NOMO-1 treated with DMSO at 0.1 percent for 48 hours (cell line): ENCODE data around the gene RCBTB1.
"Not testable (repeated sequence)": the region's sequence is repeated elsewhere in the genome, so short reads cannot be mapped to it uniquely, and the experiment has no call there.

Experiments
- DNase-seq: peaks from one replicate; lab custom pipeline; 2025; ENCODE audit not compliant: unreplicated experiment; lab: John Stamatoyannopoulos, UW

The RCBTB1 gene

DNA sequence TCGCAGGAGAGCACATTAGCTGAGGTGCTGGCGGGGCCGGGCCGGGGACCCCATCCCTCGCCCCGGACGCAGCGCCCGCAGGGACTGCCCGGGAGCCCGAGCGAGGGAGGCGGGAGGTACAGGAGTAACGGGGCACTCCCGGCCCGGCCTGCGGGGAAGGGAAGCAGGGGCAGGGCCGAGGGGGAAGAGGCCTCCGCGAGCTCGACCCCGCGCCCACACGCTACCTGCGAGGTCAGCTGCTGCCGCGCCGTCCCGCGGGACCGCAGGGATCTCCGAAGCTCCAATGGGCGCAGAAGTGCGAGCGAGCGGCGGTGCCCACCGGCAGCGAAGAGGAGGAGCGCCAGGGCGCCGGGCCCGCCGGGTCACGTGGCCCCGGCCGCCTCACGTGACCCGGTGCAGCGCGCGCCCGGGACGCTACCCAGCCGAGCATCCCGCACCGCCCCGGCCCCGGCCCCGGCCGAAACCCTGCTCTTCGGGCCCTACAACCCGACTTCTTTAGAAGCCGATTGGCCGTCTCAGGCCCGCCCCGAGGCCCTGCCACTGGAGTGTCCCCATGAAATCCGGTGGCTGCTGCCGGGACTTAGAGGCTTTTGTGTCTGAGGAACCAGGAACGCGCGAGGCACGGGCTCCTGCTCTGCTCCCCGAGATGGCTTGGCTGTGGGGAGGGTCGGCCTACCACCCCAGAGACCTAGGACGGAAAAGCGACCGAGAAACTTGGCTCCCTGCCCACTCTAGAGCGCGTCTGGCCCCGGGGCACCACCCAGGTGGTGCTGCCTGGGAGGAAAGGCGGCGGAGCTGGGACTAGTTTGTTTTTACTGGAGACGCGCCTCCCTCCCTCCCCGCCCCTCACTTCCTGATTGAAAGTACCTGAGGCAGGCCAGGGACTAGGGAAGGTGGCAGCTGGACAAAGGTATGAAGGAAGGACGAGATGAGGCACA, at the start of gene RCBTB1:
Gene RCBTB1, minus strand, starts transcription at position 339 of the 938 bp plus-strand sequence. CDS start 18,279 bp downstream, outside the sequence.
- peak; percentile 51 for DNase-seq

GRCh38 chr13:49633710-49634109, 48.4 kb upstream of the RCBTB1 start:
- DNase-seq: no peak

DNA sequence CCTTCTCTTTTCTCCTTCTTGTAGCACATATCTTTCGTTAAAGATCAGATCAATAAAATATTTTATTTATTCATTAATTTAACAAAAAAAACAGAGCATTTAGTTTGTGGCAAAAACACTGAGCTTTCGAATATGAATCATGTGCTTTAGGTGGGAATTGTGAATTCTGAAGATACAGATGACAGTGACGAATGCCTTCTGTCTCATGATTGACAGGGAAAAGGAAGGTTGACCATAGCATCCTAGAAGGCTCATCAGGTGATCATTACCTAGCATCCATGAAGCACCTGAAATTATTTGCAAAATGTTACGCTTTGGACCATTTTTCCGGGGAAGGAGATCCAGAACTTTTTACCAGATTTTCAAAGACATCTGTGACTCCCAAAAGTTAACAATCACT, 46.8 kb upstream of the RCBTB1 start:
- no peak for DNase-seq

- no peak for DNase-seq
Observed at GRCh38 chr13:49630580-49630979, 45.2 kb upstream of the RCBTB1 start.

- no peak for DNase-seq
Observed at GRCh38 chr13:49629947-49630346, 44.6 kb upstream of the RCBTB1 start.

DNA sequence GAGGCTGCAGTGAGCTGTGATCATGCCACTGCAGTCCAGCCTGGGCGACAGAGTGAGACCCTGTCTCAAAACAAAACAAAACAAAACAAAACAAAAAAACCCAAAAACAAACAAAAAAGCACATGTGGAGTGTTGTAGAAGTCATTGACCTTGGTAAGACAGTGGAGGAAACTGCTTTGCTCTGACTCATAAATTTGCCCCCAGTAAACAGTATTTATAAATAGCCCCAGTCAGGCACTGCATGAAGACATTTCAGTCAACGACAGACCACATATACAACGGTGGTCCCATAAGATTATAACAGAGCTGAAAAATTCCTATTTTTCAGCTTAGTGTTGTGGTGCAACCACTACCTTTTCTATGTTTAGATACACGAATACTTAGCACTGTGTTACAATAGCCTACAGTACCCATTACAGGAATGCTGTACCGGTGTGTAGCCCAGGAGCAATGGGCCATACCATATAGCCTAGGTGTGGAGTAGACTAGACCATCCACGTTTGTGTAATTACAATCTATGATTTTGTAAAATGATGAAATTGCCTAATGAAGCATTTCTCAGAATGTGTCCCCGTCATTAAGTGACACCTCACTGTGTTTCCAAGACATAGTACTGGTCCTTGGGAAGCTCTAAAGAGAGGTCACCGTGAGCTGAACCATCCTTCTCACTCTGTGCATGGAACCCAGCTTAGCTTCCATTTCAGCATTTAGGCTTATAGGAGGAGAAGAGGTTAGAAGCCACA, 44.0 kb upstream of the RCBTB1 start:
- DNase-seq: peak; percentile 8

DNA sequence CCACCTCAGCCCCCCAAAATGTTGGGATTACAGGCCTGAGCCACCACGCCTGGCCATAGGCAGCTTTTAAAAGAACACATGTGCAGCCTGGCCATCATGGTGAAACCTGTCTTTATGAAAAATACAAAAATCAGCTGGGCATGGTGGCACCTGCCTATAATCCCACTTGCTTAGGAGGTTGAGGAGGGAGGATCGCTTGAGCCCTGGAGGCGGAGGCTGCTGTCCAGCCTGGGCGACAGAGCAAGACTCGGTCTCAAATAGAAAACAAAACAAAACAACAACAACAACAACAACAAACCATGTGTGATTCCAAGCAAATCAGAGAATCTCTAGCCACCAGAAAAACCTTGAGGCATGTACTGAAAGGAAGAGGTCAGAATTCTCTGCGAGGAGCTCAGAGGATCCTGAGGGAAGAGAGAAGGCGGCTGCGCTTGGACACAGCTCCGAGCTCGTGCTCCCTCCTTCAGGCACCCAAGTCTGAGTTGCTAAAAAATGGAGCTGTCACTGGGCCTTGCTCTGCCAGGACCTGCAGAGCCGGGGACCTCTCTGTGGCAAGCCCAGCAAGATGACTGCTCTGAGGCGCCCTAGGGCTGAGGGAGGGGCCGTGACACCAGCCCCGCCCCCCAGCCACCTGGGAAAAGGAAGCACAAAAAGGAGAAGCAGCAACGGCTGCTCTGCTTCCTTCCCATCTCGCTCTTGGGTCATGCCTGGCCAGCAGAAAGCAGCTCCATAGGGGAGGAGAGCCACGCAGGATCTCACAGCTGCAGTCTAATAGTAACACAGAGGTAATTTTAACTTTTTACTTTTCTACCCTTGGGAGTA, 42.7 kb upstream of the RCBTB1 start, which contains the start of gene ARL11:
Gene ARL11, plus strand, starts transcription at position 677 of the 822 bp plus-strand sequence. CDS start 1,941 bp downstream, outside the sequence.
- peak; percentile 95 for DNase-seq

GRCh38 chr13:49625392-49626079, 40.2 kb upstream of the RCBTB1 start:
- no peak for DNase-seq

GRCh38 chr13:49624229-49624628, 38.9 kb upstream of the RCBTB1 start:
- no peak for DNase-seq

GRCh38 chr13:49622174-49622946, 37.0 kb upstream of the RCBTB1 start:
- no peak for DNase-seq

GRCh38 chr13:49620170-49620621, 34.8 kb upstream of the RCBTB1 start:
- peak; percentile 43 for DNase-seq

DNA sequence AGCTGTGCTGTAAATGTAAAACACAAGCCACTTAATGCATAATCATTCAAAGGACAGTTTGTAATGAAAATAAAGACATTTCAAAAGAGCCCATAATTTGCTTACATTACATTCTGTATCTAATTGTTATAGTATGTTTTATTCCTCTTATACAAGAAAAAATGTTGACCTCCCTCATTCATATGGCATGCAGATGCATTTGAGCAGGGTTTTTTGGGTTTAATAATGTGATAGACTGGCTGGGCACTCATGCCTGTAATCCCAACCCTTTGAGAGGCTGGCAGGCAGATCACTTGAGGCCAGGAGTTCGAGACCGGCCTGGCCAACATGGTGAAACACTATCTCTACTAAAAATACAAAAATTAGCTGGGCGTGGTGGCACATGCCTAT, 31.3 kb upstream of the RCBTB1 start:
- no peak for DNase-seq

- DNase-seq: no peak
Observed at GRCh38 chr13:49615836-49616675, 30.7 kb upstream of the RCBTB1 start.

DNA sequence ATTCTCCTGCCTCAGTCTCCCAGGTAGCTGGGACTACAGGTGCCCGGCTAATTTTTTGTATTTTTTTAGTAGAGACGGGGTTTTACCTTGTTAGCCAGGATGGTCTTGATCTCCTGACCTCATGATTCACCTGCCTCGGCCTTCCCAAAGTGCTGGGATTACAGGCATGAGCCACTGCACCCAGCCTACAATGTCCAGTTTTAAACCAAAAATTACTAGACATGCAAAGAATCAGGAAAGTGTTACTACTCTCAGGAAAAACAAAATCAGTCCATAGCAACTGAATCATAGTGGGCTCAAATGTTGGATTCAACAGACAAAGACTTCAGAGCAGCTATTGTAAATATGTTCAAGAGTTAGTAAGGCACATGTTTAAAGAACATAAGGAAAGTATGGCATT, 26.7 kb upstream of the RCBTB1 start:
- not testable (repeated sequence) for DNase-seq

GRCh38 chr13:49610176-49610575, 24.8 kb upstream of the RCBTB1 start:
- DNase-seq: no peak

DNA sequence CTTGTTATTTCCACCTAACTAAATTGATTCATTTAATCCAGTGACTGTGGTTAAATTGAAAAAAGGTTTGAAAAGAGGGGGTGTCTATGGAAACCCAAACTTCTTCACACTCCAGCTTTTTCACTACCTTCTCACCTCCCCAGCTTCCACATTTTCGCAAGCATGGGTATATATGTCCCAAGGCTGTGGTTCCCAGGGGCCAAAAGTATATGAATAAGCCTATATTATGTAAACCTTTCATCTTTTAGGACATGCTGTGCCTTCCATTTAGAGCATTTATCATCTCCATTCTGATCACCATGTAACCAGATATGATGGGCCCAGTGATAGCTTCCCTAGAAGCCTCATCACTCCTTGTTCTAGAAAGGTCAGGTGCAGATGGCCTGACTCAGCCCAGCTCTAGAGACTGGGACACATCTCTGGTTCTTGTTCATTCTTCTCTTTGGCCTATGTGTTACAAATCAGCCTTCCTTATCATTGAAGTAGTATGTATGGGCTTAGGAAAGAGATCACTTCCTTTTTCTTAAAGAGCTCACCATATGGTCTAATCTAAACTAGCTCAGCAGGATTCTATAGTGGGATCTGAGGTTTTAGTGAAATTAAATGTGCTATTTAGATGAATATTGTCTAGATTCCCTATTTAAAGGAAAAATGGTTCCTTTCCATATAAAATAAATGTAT, 23.4 kb upstream of the RCBTB1 start:
- DNase-seq: peak; percentile 76

DNA sequence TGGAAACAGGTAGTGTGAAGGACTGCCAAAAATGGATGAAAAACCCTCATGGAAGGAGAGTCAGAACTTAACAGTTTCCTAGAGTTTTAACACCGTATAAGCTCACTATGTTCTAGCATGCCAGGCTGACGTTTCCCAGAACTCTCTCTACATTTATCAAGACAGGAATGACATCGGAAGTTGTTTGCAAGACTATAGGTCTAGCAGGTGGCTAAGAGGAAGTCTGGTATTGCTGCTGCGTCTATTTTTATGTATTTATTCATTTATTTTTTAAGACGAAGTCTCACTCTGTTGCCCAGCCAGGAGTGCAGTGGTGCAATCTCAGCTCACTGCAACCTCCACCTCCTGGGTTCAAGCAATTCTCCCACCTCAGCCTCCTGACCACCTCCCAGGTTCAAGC, 22.4 kb upstream of the RCBTB1 start:
- DNase-seq: peak; percentile 21
